Thyroid gland (tissue), 4 donors: Measurements from ENCODE around the gene SKA3.

Experiments
- POLR2A ChIP-seq, 2 donors: fragments of 450-650 bp; IDR thresholded peaks; one replicate each; pipeline ENCODE4 v1.6.1; 2017; ENCODE audit warnings: antibody characterized with exemption in 2 of 2, mild to moderate bottlenecking in 2 of 2, moderate library complexity in 1 of 2
- TF ChIP-seq, protein P1 (sequence below), 6 experiments: fragments of 200-600 bp in 3 of 6; fragments of 450-650 bp in 3 of 6; sonication (generic) in 3 of 6; IDR thresholded peaks; one replicate each; pipeline ENCODE4 v1.5.1; 2016 to 2019; ENCODE audit warnings: antibody characterized with exemption in 6 of 6, mild to moderate bottlenecking in 2 of 6, inconsistent platforms in 1 of 6, moderate library complexity in 1 of 6

DNA sequence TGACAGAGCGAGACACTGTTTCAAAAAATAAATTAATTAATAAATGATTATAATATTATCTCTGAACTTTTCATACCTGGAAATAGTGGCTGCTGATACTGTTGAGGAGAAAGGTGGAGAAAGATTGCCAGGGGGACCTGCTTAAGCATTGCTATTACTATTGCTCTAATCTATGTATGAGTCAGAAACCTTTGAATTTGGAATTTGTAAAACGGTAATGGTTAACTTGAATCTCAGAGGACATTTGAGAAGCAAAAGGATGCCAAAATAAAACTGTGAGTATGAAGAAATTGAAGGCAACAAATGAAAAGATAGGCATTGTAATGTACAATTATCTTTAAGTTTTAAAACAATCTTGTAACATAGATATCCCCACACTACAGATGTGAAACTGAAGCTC, 5.3 kb upstream of the SKA3 start:
- TF ChIP-seq, protein P1, sequence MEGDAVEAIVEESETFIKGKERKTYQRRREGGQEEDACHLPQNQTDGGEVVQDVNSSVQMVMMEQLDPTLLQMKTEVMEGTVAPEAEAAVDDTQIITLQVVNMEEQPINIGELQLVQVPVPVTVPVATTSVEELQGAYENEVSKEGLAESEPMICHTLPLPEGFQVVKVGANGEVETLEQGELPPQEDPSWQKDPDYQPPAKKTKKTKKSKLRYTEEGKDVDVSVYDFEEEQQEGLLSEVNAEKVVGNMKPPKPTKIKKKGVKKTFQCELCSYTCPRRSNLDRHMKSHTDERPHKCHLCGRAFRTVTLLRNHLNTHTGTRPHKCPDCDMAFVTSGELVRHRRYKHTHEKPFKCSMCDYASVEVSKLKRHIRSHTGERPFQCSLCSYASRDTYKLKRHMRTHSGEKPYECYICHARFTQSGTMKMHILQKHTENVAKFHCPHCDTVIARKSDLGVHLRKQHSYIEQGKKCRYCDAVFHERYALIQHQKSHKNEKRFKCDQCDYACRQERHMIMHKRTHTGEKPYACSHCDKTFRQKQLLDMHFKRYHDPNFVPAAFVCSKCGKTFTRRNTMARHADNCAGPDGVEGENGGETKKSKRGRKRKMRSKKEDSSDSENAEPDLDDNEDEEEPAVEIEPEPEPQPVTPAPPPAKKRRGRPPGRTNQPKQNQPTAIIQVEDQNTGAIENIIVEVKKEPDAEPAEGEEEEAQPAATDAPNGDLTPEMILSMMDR (IDR thresholded peaks at IDR 0.05), result no peak
- TF ChIP-seq POLR2A (IDR thresholded peaks at IDR 0.05), result no peak
